ENCODE data around the gene ATG16L2. TPM values are rescaled to one million over a fixed set of nuclear protein-coding genes. Genes with fewer than 3 reads are reported as not detected.
"Not testable (repeated sequence)": the region's sequence is repeated elsewhere in the genome, so short reads cannot be mapped to it uniquely, and the experiment has no call there.

ATG16L2 gene
- total and polyA plus RNA-seq, 2 of the 4 experiments (the other 2 are of a cell fraction): 1.3 to 12.7 TPM

DNA sequence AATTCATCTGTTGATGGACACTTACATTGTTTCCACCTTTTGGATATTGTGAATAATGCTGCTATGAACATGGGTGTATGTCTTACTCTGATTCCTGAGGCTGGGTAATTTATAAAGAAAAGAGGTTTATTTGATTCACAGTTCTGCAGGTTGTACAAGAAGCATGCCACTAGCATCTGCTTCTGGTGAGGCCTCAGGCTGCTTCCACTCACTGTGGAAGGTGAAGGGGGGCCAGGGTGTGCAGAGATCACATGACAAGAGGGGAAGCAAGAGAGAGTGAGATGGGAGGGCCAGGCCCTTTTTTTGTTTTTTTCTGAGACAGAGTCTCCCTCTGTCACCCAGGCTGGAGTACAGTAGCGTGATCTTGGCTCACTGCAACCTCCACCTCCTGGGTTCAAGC is 7.8 kb upstream of the ATG16L2 start:
- H3K14ac ChIP-seq (replicated peaks; ENCODE audit: low read depth, low read length); H3K4me1 ChIP-seq (ENCODE audit: control insufficient read depth, insufficient read depth, low read length); BruUV-seq (replicated peaks); H3K23ac ChIP-seq (ENCODE audit: low read depth, low read length); H3K4ac ChIP-seq (ENCODE audit: low read depth, low read length); H2BK20ac ChIP-seq (ENCODE audit: low read depth, low read length); H3K9ac ChIP-seq (ENCODE audit: low read depth, low read length); H2BK15ac ChIP-seq (ENCODE audit: low read depth, low read length); dilution Hi-C loops (cut with HindIII; ENCODE audit: low sequenced_read_pairs, unreplicated experiment); H3K27me3 ChIP-seq (ENCODE audit: control insufficient read depth, insufficient read depth, low read length); H2AFZ ChIP-seq (replicated peaks; ENCODE audit: low read length, poor library complexity); H3K27ac ChIP-seq (ENCODE audit: insufficient read depth, low read length); ATAC-seq (ENCODE audit: low read depth); H4K20me1 ChIP-seq (ENCODE audit: insufficient read depth, low read length); H3K4me2 ChIP-seq (ENCODE audit: low read depth, low read length); H3K9me1 ChIP-seq (ENCODE audit: insufficient read depth, low read length); H3K36me3 ChIP-seq (ENCODE audit: control insufficient read depth, insufficient read depth, low read length); H3K4me3 ChIP-seq (ENCODE audit: insufficient read depth, low read depth, low read length); H2AK5ac ChIP-seq (ENCODE audit: low read depth, low read length); intact Hi-C loops (cut with micrococcal nuclease); POLR2A ChIA-PET (ENCODE audit: unreplicated experiment); CTCF ChIA-PET; DNase-seq; H3K56ac ChIP-seq (ENCODE audit: extremely low read depth, insufficient read depth, low read length); H2BK5ac ChIP-seq (ENCODE audit: low read depth, low read length, poor library complexity, severe bottlenecking); H4K91ac ChIP-seq (ENCODE audit: insufficient read depth, low read depth, low read length); H3K18ac ChIP-seq (ENCODE audit: low read depth, low read length); H2AK9ac ChIP-seq (replicated peaks; ENCODE audit: low read depth, low read length, poor library complexity); in situ Hi-C loops (cut with MboI; ENCODE audit: low sequenced_read_pairs); H2BK120ac ChIP-seq (ENCODE audit: low read depth, low read length); H4K8ac ChIP-seq (ENCODE audit: low read depth in 2 of 2, low read length in 2 of 2); H3K9me3 ChIP-seq (ENCODE audit: control insufficient read depth, insufficient read depth, low read length): not testable (repeated sequence)
- H3K79me1 ChIP-seq (ENCODE audit: low read depth in 1 of 2, low read length in 2 of 2): peaks cover 0 to 11% of the 10 kb centered on the region in 2 experiments; a peak in 1 of 4 replicates
- peak overlapping the region; percentile 29; the same call in 1 of the 2 replicates for H4K5ac ChIP-seq (ENCODE audit: low read depth, low read length)
- WGBS, 2 experiments (ENCODE audit: extremely low coverage in 2 of 2, insufficient read length in 1 of 2): no CpG with 5 or more reads among the region's 1 CpG

All from IMR-90 (cell line).